Vagina (tissue), 2 donors: Measurements from ENCODE around the gene SLC5A6.

Experiments
- CTCF ChIP-seq, 3 experiments: fragments of 450-650 bp in 2 of 3; fragments of 200-600 bp in 1 of 3; sonication (generic) in 1 of 3; IDR thresholded peaks; one replicate each; pipeline ENCODE4 v1.5.1; 2017 to 2019; ENCODE audit warnings: antibody characterized with exemption in 3 of 3, mild to moderate bottlenecking in 2 of 3, moderate library complexity in 2 of 3
- POLR2A ChIP-seq, 2 donors: fragments of 450-650 bp; IDR thresholded peaks; one replicate each; pipeline ENCODE4 v1.6.1; 2017; ENCODE audit warnings: antibody characterized with exemption in 2 of 2, mild to moderate bottlenecking in 2 of 2, moderate library complexity in 2 of 2

- no peak for TF ChIP-seq CTCF (IDR thresholded peaks at IDR 0.05)
- no peak for TF ChIP-seq POLR2A (IDR thresholded peaks at IDR 0.05)
Measured at GRCh38 chr2:27216416-27217137, 4.5 kb upstream of the SLC5A6 start.
